HepG2 (cell line): ENCODE data around the gene HK2. TPM values are rescaled to one million over a fixed set of nuclear protein-coding genes. Genes with fewer than 3 reads are reported as not detected.
A peak's percentile ranks its signal among the peaks of the same experiment; 100 is the strongest.

Experiments used
- ATAC-seq: fragments of 200-7000 bp; cut with Tn5 transposase; 3 replicates; pipeline ENCODE4 v1.9.1; 2020; ENCODE audit warnings: mild to moderate bottlenecking, moderate library complexity
- BruUV-seq: library from RNA; stranded (reverse); fragments of 400-500 nt; replicated peaks from 2 replicates; lab custom pipeline; 2021; lab: Mats Ljungman, UMichigan
- CTCF ChIA-PET: fragments of 300-600 bp; formaldehyde crosslinking; extraction: SDS; loops from one replicate; lab custom pipeline; 2021; ENCODE audit warnings: low total read pairs, inconsistent platforms, low intra/inter-chr PET ratio; lab: Yijun Ruan, JAX
- POLR2A ChIA-PET: fragments of 350-600 bp; sonication (Branson Sonifier 250); formaldehyde crosslinking; loops from one replicate; lab custom pipeline; 2020; ENCODE audit warnings: antibody characterized with exemption, inconsistent platforms; lab: Yijun Ruan, JAX
- DNase-seq: peaks from one replicate; pipeline ENCODE4 v3.0.0-alpha.2; 2015; ENCODE audit warnings: low spot score
- FAIRE-seq: peaks from 3 replicates; lab custom pipeline; 2011; peaks lifted over from hg19 to GRCh38; lab: Jason Lieb, UNC
- H2AFZ ChIP-seq: one replicate; pipeline ENCODE4 v1.6.1; 2011; ENCODE audit warnings: low read length, inconsistent platforms
- H3K27ac ChIP-seq: fragments of 300-600 bp; 3 replicates; pipeline ENCODE4 v1.8.0; 2011; ENCODE audit warnings: mixed run types, mild to moderate bottlenecking, mixed read lengths, low read length, inconsistent platforms; ENCODE audit not compliant: insufficient read depth; ENCODE audit errors: extremely low read length
- H3K27me3 ChIP-seq, 2 experiments: fragments of 200-600 bp in 1 of 2; 2 replicates in 1 of 2; 3 replicates in 1 of 2; pipeline versions ENCODE4 v1.6.0 to v1.8.0; 2011; ENCODE audit warnings: low read length in 2 of 2, mild to moderate bottlenecking in 2 of 2, moderate library complexity in 2 of 2, inconsistent platforms in 1 of 2; ENCODE audit not compliant: insufficient read depth in 2 of 2, control insufficient read depth in 1 of 2
- H3K36me3 ChIP-seq, 2 experiments: fragments of 200-600 bp in 1 of 2; replicated peaks in 1 of 2; 2 replicates in 1 of 2; 3 replicates in 1 of 2; pipeline versions ENCODE4 v1.5.1 to v1.8.0; 2011; ENCODE audit warnings: low read length in 2 of 2, inconsistent platforms in 1 of 2; ENCODE audit not compliant: insufficient read depth in 2 of 2, control insufficient read depth in 1 of 2
- H3K4me1 ChIP-seq: 2 replicates; pipeline ENCODE4 v1.5.1; 2012; ENCODE audit warnings: low read length, inconsistent platforms; ENCODE audit not compliant: insufficient read depth
- H3K4me2 ChIP-seq: 2 replicates; pipeline ENCODE4 v1.6.0; 2011; ENCODE audit warnings: low read depth, low read length, inconsistent platforms
- H3K4me3 ChIP-seq, 3 experiments: fragments of 200-600 bp in 1 of 3; sonication (generic), shearing (Covaris generic) in 1 of 3; replicated peaks in 1 of 3; 2 replicates each; pipeline ENCODE4 v1.5.1; 2011 to 2016; ENCODE audit warnings: low read length in 3 of 3, inconsistent platforms in 2 of 3, low read depth in 2 of 3, mild to moderate bottlenecking in 2 of 3, control low read depth in 1 of 3, mixed read lengths in 1 of 3; ENCODE audit not compliant: insufficient read depth in 1 of 3
- H3K79me2 ChIP-seq: one replicate; pipeline ENCODE4 v1.6.1; 2011; ENCODE audit warnings: low read length, inconsistent platforms; ENCODE audit not compliant: insufficient read depth
- H3K9ac ChIP-seq: 2 replicates; pipeline ENCODE4 v1.6.0; 2011; ENCODE audit warnings: mild to moderate bottlenecking, low read depth, low read length, inconsistent platforms; ENCODE audit not compliant: insufficient read depth
- H3K9me3 ChIP-seq: 2 replicates; pipeline ENCODE4 v1.5.1; 2012; ENCODE audit warnings: mild to moderate bottlenecking, low read length
- H4K20me1 ChIP-seq: 2 replicates; pipeline ENCODE4 v1.6.0; 2011; ENCODE audit warnings: inconsistent platforms, mild to moderate bottlenecking, low read length, moderate library complexity; ENCODE audit not compliant: insufficient read depth
- CEBPG ChIP-seq: IDR thresholded peaks from 2 replicates; pipeline ENCODE4 v1.6.1; 2016
- DMAP1 ChIP-seq: IDR thresholded peaks from 2 replicates; pipeline ENCODE4 v1.6.1; 2016
- IKZF4 ChIP-seq: sonication (generic); formaldehyde crosslinking; IDR thresholded peaks from 2 replicates; pipeline ENCODE4 v1.5.1; 2020; ENCODE audit warnings: borderline replicate concordance, mild to moderate bottlenecking, low read depth, missing genetic modification reagents; ENCODE audit errors: not compliant biosample characterization
- LBX2 ChIP-seq: sonication (generic); formaldehyde crosslinking; IDR thresholded peaks from 2 replicates; pipeline ENCODE4 v1.5.0; 2020; ENCODE audit warnings: missing genetic modification reagents, mild to moderate bottlenecking, borderline replicate concordance
- MAFF ChIP-seq: IDR thresholded peaks from 2 replicates; pipeline ENCODE4 v1.6.1; 2011; ENCODE audit warnings: low read depth, low read length, improper control_type of control experiment
- ONECUT2 ChIP-seq: sonication (generic); formaldehyde crosslinking; IDR thresholded peaks from 2 replicates; pipeline ENCODE4 v1.4.0; 2020; ENCODE audit warnings: missing genetic modification reagents
- RBAK ChIP-seq: sonication (generic); formaldehyde crosslinking; IDR thresholded peaks from 2 replicates; pipeline ENCODE4 v1.5.1; 2020; ENCODE audit warnings: mild to moderate bottlenecking, missing genetic modification reagents
- TFE3 ChIP-seq: IDR thresholded peaks from 2 replicates; pipeline ENCODE4 v1.6.1; 2016
- ZNF607 ChIP-seq: sonication (generic); formaldehyde crosslinking; IDR thresholded peaks from 2 replicates; pipeline ENCODE4 v1.5.1; 2020; ENCODE audit warnings: missing genetic modification reagents, mild to moderate bottlenecking, borderline replicate concordance
- WGBS: methylation state at CpG from one replicate; pipeline ENCODE4 v1.1.6; 2017; ENCODE audit warnings: low lambda C conversion rate; 5-methylcytosine and 5-hydroxymethylcytosine counted together
- in situ Hi-C: cut with HindIII; loops from 2 replicates; pipeline ENCODE4 v1.10.0; 2017; ENCODE audit warnings: low pct_unique_long_range_greater_than_20kb; ENCODE audit not compliant: extremely low pct_ligation_motif_present
- intact Hi-C: fragments of 100-400 bp; cut with micrococcal nuclease; formaldehyde crosslinking; loops from one replicate; pipeline ENCODE4 v1.10.0; 2022; ENCODE audit not compliant: unreplicated experiment
- polyA plus RNA-seq, 8 experiments: library from polyadenylated mRNA; depleted of rRNA in 3 of 8; stranded (reverse) in 7 of 8; unstranded in 1 of 8; fragments of >200 nt; fragmentation: Illumina TruSeq in 4 of 8; extraction: Trizol in 4 of 8; gene quantifications; 2 replicates each; pipeline versions ENCODE4 v1.2.1 to v1.2.3, GENCODE V29; 2011 to 2016; ENCODE audit warnings: low read depth in 4 of 8, missing spikeins in 1 of 8, mixed read lengths in 1 of 8; ENCODE audit not compliant: insufficient read depth in 1 of 8
- total RNA-seq, 5 experiments: library from RNA; depleted of rRNA; stranded (reverse); fragments of >200 nt; fragmentation: Illumina TruSeq; extraction: Trizol; gene quantifications; 2 replicates each; pipeline ENCODE4 v1.2.3, GENCODE V29; 2016; ENCODE audit warnings: low read depth in 1 of 5
- TF ChIP-seq, protein P1 (sequence below): sonication (generic); formaldehyde crosslinking; IDR thresholded peaks from 2 replicates; pipeline ENCODE4 v1.5.0; 2020; ENCODE audit warnings: mild to moderate bottlenecking, missing genetic modification reagents, borderline replicate concordance
- TF ChIP-seq, protein P2 (sequence below): sonication (generic); formaldehyde crosslinking; conservative IDR thresholded peaks from 2 replicates; pipeline ENCODE4 v1.8.0; 2022; ENCODE audit warnings: missing genetic modification reagents

The HK2 gene
- total and polyA plus RNA-seq, 2 of the 13 experiments (the other 11 are each of a cell fraction or from before 2014, with no cell fraction given) = 13.2 to 101 TPM

DNA sequence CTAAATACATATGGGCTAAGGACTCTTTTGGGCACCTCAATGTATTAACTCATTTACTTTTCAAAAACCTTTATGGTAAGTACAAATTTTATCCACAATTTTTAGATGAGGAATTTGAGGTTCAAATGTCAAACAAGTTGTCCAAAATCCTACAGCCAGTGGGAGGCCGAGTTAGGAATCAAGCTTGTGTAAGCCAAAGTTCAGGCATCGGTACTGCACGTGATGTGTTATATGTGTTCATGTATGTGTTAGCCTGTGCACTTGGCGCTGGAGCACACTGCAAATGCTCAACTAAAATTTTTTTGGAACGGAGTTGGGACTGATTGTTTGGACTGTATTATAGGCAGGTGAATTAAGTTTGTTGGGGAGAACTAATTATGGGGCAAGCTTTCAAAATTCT, 22.7 kb downstream of the HK2 start (continued):
- TF ChIP-seq IKZF4 (CRISPR knock-in tag) = no peak
- no peak for TF ChIP-seq RBAK
- TF ChIP-seq, protein P1, sequence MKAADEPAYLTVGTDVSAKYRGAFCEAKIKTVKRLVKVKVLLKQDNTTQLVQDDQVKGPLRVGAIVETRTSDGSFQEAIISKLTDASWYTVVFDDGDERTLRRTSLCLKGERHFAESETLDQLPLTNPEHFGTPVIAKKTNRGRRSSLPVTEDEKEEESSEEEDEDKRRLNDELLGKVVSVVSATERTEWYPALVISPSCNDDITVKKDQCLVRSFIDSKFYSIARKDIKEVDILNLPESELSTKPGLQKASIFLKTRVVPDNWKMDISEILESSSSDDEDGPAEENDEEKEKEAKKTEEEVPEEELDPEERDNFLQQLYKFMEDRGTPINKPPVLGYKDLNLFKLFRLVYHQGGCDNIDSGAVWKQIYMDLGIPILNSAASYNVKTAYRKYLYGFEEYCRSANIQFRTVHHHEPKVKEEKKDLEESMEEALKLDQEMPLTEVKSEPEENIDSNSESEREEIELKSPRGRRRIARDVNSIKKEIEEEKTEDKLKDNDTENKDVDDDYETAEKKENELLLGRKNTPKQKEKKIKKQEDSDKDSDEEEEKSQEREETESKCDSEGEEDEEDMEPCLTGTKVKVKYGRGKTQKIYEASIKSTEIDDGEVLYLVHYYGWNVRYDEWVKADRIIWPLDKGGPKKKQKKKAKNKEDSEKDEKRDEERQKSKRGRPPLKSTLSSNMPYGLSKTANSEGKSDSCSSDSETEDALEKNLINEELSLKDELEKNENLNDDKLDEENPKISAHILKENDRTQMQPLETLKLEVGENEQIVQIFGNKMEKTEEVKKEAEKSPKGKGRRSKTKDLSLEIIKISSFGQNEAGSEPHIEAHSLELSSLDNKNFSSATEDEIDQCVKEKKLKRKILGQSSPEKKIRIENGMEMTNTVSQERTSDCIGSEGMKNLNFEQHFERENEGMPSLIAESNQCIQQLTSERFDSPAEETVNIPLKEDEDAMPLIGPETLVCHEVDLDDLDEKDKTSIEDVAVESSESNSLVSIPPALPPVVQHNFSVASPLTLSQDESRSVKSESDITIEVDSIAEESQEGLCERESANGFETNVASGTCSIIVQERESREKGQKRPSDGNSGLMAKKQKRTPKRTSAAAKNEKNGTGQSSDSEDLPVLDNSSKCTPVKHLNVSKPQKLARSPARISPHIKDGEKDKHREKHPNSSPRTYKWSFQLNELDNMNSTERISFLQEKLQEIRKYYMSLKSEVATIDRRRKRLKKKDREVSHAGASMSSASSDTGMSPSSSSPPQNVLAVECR (CRISPR knock-in tag) = peak; percentile 11; the same call in 1 of the 2 replicates
- no peak for TF ChIP-seq ONECUT2 (CRISPR knock-in tag)
- TF ChIP-seq TFE3 = no peak
- no peak for TF ChIP-seq LBX2
- TF ChIP-seq, all 625 proteins: peak for 14

DNA sequence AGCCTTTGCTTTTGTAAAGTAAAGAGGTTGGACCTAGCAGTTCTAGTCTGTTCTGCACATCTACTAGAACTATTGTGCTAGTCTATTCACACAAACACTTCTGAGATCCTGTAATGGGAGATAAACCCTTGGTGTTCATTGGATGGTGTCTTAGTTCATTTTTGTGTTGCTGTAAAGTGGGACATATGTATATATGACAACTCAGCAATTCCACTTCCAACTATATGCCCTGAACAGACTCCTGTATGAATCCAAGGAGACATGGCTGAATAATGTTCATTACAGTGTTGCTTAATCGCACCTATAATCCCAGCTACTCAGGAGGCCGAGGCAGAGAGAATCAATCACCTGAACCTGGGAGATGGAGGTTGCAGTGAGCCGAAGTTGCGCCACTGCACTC, 23.3 kb downstream of the HK2 start:
- Histone ChIP-seq H3K27ac (no peak overlapping the region), H3K9me3 (no peaks in the 10 kb centered on the region), H3K4me3 (no peak overlapping the region), H3K9ac (no peak overlapping the region), H3K36me3 (peaks cover 43 to 94% of the 10 kb centered on the region in 2 experiments), H2AFZ (no peak overlapping the region), H3K4me2 (no peak overlapping the region), H4K20me1 (peaks cover 87% of the 10 kb centered on the region), H3K27me3 (no peaks in the 10 kb centered on the region), H3K4me1 (peaks cover 60% of the 10 kb centered on the region), H3K79me2 (peaks cover 87% of the 10 kb centered on the region)
- intact Hi-C loops (loop anchor here (2.0 kb wide), 1 partner anchor 20 kb away; no protein-coding TSS in a partner anchor), in situ Hi-C loops (no loop called here)
- 96% methylated on average over 4 of the region's 4 CpGs for WGBS
- BruUV-seq = no TSS peak
- ChIA-PET CTCF (no interaction called here), POLR2A (interaction anchor here (0.7 to 1.0 kb wide), 2 partner anchors 17 to 93 kb away, joined by 3 read pairs; no protein-coding TSS in a partner anchor)
- ATAC-seq (no peak), FAIRE-seq (no peak), DNase-seq (no peak)
- no peak for TF ChIP-seq ZNF607
- TF ChIP-seq, protein P2, sequence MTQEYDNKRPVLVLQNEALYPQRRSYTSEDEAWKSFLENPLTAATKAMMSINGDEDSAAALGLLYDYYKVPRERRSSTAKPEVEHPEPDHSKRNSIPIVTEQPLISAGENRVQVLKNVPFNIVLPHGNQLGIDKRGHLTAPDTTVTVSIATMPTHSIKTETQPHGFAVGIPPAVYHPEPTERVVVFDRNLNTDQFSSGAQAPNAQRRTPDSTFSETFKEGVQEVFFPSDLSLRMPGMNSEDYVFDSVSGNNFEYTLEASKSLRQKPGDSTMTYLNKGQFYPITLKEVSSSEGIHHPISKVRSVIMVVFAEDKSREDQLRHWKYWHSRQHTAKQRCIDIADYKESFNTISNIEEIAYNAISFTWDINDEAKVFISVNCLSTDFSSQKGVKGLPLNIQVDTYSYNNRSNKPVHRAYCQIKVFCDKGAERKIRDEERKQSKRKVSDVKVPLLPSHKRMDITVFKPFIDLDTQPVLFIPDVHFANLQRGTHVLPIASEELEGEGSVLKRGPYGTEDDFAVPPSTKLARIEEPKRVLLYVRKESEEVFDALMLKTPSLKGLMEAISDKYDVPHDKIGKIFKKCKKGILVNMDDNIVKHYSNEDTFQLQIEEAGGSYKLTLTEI = no peak
- peak; percentile 25; the same call in 1 of the 2 replicates for TF ChIP-seq CEBPG
- peak; percentile 65 for TF ChIP-seq MAFF
- TF ChIP-seq DMAP1 = no peak
